ENCODE results near the gene GNPTAB. TPM values are rescaled to one million over a fixed set of nuclear protein-coding genes. Genes with fewer than 3 reads are reported as not detected.
A peak's percentile ranks its signal among the peaks of the same experiment; 100 is the strongest.
"Not testable (repeated sequence)": the region's sequence is repeated elsewhere in the genome, so short reads cannot be mapped to it uniquely, and the experiment has no call there.

Gene GNPTAB
- total RNA-seq, 1 donor from 2014 or later, result 43.7 TPM

DNA sequence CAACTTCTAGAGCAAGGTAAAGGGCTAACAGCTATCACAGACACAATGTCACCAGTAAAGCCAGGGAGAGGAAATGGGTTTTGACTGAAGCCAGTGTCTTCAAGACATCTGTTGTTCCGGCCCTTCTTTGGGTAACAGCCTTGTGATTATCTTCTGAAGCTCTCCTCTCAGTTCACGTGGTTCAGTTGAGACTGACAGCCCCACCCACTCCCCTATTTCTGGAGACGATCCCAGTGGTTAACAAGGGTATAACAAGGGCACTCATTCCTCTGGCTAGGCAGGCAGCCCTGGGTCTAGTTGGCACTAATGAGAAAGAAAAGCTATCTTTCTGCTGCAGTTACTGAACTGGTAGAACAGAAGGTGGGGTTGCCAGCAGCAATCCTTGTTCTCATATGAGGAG lies 6.9 kb downstream of the GNPTAB start:
- H3K9me3 ChIP-seq (ENCODE audit: insufficient read depth, low read depth, low read length), result no peaks in the 10 kb centered on the region
- H3K4me2 ChIP-seq (ENCODE audit: low read length), result no peak overlapping the region
- no peak overlapping the region for H3K4me3 ChIP-seq (ENCODE audit: insufficient read depth, low read depth, low read length)
- H3K27me3 Mint-ChIP-seq (ENCODE audit: low read depth, unreplicated experiment), result no peaks in the 10 kb centered on the region
- H4K20me1 ChIP-seq (ENCODE audit: insufficient read depth, low read length), result peaks cover 15% of the 10 kb centered on the region
- no peak for DNase-seq (ENCODE audit: low read depth)
- no peak for TF ChIP-seq EZH2 (IDR thresholded peaks at IDR 0.05; ENCODE audit: insufficient read depth, low read length)
- TF ChIP-seq, protein P1, sequence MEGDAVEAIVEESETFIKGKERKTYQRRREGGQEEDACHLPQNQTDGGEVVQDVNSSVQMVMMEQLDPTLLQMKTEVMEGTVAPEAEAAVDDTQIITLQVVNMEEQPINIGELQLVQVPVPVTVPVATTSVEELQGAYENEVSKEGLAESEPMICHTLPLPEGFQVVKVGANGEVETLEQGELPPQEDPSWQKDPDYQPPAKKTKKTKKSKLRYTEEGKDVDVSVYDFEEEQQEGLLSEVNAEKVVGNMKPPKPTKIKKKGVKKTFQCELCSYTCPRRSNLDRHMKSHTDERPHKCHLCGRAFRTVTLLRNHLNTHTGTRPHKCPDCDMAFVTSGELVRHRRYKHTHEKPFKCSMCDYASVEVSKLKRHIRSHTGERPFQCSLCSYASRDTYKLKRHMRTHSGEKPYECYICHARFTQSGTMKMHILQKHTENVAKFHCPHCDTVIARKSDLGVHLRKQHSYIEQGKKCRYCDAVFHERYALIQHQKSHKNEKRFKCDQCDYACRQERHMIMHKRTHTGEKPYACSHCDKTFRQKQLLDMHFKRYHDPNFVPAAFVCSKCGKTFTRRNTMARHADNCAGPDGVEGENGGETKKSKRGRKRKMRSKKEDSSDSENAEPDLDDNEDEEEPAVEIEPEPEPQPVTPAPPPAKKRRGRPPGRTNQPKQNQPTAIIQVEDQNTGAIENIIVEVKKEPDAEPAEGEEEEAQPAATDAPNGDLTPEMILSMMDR (IDR thresholded peaks at IDR 0.05; ENCODE audit: insufficient read depth, low read depth, low read length), result peak; percentile 11
- H3K4me1 ChIP-seq (ENCODE audit: insufficient read depth, low read length), result no peaks in the 10 kb centered on the region
- H3K4me3 Mint-ChIP-seq (ENCODE audit: unreplicated experiment), result no peak overlapping the region
- H3K4me1 Mint-ChIP-seq (ENCODE audit: low read depth, unreplicated experiment), result peaks cover 10% of the 10 kb centered on the region
- no peak overlapping the region for H3K27ac Mint-ChIP-seq (ENCODE audit: unreplicated experiment)
- H3K36me3 Mint-ChIP-seq (ENCODE audit: low read depth, unreplicated experiment), result no peaks in the 10 kb centered on the region
- H3K9me3 Mint-ChIP-seq (ENCODE audit: unreplicated experiment), result no peaks in the 10 kb centered on the region
- H3K36me3 ChIP-seq (ENCODE audit: insufficient read depth, low read length), result no peaks in the 10 kb centered on the region
- no peak overlapping the region for H2AFZ ChIP-seq (ENCODE audit: low read depth, low read length)
- no peaks in the 10 kb centered on the region for H3K27me3 ChIP-seq (ENCODE audit: insufficient read depth, low read length)
- H3K9ac ChIP-seq (ENCODE audit: low read length), result no peak overlapping the region
- no peak overlapping the region for H3K27ac ChIP-seq (ENCODE audit: low read depth, low read length)
- H3K79me2 ChIP-seq (ENCODE audit: insufficient read depth, low read length), result peaks cover 11% of the 10 kb centered on the region
- FAIRE-seq, result no peak

DNA sequence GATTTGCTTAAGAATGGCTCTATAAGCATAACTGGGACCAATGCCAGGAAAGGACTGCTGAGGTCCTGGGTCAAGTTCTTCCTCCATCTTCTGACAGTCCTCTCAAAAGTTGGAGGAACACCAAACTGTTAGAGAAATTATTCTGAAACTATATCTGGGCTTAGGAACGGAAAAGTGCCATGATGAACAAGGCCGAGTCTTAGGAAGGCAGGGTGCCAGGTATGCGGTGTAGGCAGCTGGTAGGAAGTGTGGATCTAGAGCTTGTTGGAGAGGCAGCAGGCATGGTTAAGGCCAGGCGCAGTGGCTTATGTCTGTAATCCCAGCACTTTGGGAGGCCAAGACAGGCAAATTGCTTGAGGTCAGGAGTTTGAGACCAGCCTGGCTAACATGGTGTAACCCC lies 7.7 kb downstream of the GNPTAB start:
- Mint-ChIP-seq H3K9me3 (ENCODE audit: unreplicated experiment) (no peaks in the 10 kb centered on the region), H3K27me3 (ENCODE audit: low read depth, unreplicated experiment) (no peaks in the 10 kb centered on the region), H3K4me3 (ENCODE audit: unreplicated experiment) (no peak overlapping the region), H3K27ac (ENCODE audit: unreplicated experiment) (no peak overlapping the region), H3K36me3 (ENCODE audit: low read depth, unreplicated experiment) (peaks cover 3% of the 10 kb centered on the region), H3K4me1 (ENCODE audit: low read depth, unreplicated experiment) (peaks cover 9% of the 10 kb centered on the region)
- no peak overlapping the region for H3K9ac ChIP-seq (ENCODE audit: low read length)
- no peaks in the 10 kb centered on the region for H3K4me1 ChIP-seq (ENCODE audit: insufficient read depth, low read length)
- DNase-seq (ENCODE audit: low read depth) (no peak), FAIRE-seq (no peak)
- H2AFZ ChIP-seq (ENCODE audit: low read depth, low read length), result no peak overlapping the region
- H3K4me2 ChIP-seq (ENCODE audit: low read length), result no peak overlapping the region
- no peaks in the 10 kb centered on the region for H3K36me3 ChIP-seq (ENCODE audit: insufficient read depth, low read length)
- H3K27ac ChIP-seq (ENCODE audit: low read depth, low read length), result no peak overlapping the region
- H4K20me1 ChIP-seq (ENCODE audit: insufficient read depth, low read length), result peaks cover 15% of the 10 kb centered on the region
- peaks cover 6% of the 10 kb centered on the region for H3K79me2 ChIP-seq (ENCODE audit: insufficient read depth, low read length)
- TF ChIP-seq EZH2 (IDR thresholded peaks at IDR 0.05; ENCODE audit: insufficient read depth, low read length), result no peak
- TF ChIP-seq, protein P1 (IDR thresholded peaks at IDR 0.05; ENCODE audit: insufficient read depth, low read depth, low read length), result no peak
- no peak overlapping the region for H3K4me3 ChIP-seq (ENCODE audit: insufficient read depth, low read depth, low read length)
- no peaks in the 10 kb centered on the region for H3K27me3 ChIP-seq (ENCODE audit: insufficient read depth, low read length)
- H3K9me3 ChIP-seq (ENCODE audit: insufficient read depth, low read depth, low read length), result no peaks in the 10 kb centered on the region

DNA sequence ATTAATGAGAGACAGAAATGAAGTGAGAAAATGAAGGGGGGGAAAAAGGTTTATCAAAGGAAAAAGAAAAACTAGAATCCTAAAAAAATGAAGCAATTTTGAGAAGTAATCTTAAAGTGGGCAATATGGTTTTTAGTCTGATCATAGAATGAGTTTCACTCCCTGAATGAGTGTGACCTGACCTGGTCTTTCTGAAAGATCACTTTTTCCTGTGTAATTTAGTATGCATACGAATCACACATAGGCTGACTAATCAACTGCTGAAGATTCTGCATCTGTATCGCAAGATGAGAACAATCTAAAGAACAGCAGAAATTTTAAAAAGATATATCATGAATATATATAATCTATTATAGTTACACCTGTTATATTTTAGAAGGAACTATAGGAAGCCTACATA lies 11.3 kb downstream of the GNPTAB start:
- DNase-seq (ENCODE audit: low read depth) (no peak), FAIRE-seq (no peak)
- H3K4me1 Mint-ChIP-seq (ENCODE audit: low read depth, unreplicated experiment), result peaks cover 5% of the 10 kb centered on the region
- no peak for TF ChIP-seq EZH2 (IDR thresholded peaks at IDR 0.05; ENCODE audit: insufficient read depth, low read length)
- TF ChIP-seq, protein P1 (IDR thresholded peaks at IDR 0.05; ENCODE audit: insufficient read depth, low read depth, low read length), result no peak
- H3K4me1 ChIP-seq (ENCODE audit: insufficient read depth, low read length), result no peaks in the 10 kb centered on the region
- no peaks in the 10 kb centered on the region for H3K79me2 ChIP-seq (ENCODE audit: insufficient read depth, low read length)
- no peaks in the 10 kb centered on the region for H3K27me3 ChIP-seq (ENCODE audit: insufficient read depth, low read length)
- no peak overlapping the region for H3K27ac ChIP-seq (ENCODE audit: low read depth, low read length)
- no peak overlapping the region for H3K4me3 ChIP-seq (ENCODE audit: insufficient read depth, low read depth, low read length)
- peaks cover 24% of the 10 kb centered on the region for H4K20me1 ChIP-seq (ENCODE audit: insufficient read depth, low read length)
- no peak overlapping the region for H3K4me3 Mint-ChIP-seq (ENCODE audit: unreplicated experiment)
- H3K36me3 ChIP-seq (ENCODE audit: insufficient read depth, low read length), result no peaks in the 10 kb centered on the region
- no peak overlapping the region for H3K9ac ChIP-seq (ENCODE audit: low read length)
- no peaks in the 10 kb centered on the region for H3K9me3 ChIP-seq (ENCODE audit: insufficient read depth, low read depth, low read length)
- H3K4me2 ChIP-seq (ENCODE audit: low read length), result no peak overlapping the region
- H3K9me3 Mint-ChIP-seq (ENCODE audit: unreplicated experiment), result no peaks in the 10 kb centered on the region
- H3K27me3 Mint-ChIP-seq (ENCODE audit: low read depth, unreplicated experiment), result no peaks in the 10 kb centered on the region
- no peak overlapping the region for H2AFZ ChIP-seq (ENCODE audit: low read depth, low read length)
- peaks cover 7% of the 10 kb centered on the region for H3K36me3 Mint-ChIP-seq (ENCODE audit: low read depth, unreplicated experiment)
- H3K27ac Mint-ChIP-seq (ENCODE audit: unreplicated experiment), result no peak overlapping the region

DNA sequence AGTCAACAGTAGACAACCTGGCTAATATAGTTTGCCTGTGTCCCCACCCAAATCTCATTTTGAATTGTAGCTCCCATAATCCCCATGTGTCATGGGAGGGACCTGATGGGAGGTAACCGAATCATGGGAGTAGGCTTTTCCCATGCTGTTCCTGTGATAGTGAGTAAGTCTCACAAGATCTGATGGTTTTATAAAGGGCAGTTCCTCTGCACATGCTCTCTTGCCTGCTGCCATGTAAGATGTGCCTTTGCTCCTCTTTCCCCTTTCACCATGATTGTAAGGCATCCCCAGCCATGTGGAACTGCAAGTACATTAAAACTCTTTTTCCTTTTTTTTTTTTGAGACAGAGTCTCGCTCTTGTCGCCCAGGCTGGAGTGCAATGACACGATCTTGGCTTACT lies 12.1 kb downstream of the GNPTAB start:
- not testable (repeated sequence) for DNase-seq (ENCODE audit: low read depth); H3K27ac ChIP-seq (ENCODE audit: low read depth, low read length); FAIRE-seq; H3K9ac ChIP-seq (ENCODE audit: low read length); H3K4me3 Mint-ChIP-seq (ENCODE audit: unreplicated experiment); H3K9me3 Mint-ChIP-seq (ENCODE audit: unreplicated experiment); H3K4me3 ChIP-seq (ENCODE audit: insufficient read depth, low read depth, low read length); H3K27me3 Mint-ChIP-seq (ENCODE audit: low read depth, unreplicated experiment); H3K4me1 ChIP-seq (ENCODE audit: insufficient read depth, low read length); H3K36me3 ChIP-seq (ENCODE audit: insufficient read depth, low read length); H3K36me3 Mint-ChIP-seq (ENCODE audit: low read depth, unreplicated experiment); H3K79me2 ChIP-seq (ENCODE audit: insufficient read depth, low read length); H2AFZ ChIP-seq (ENCODE audit: low read depth, low read length); H3K9me3 ChIP-seq (ENCODE audit: insufficient read depth, low read depth, low read length); H3K27ac Mint-ChIP-seq (ENCODE audit: unreplicated experiment); H3K27me3 ChIP-seq (ENCODE audit: insufficient read depth, low read length); H3K4me1 Mint-ChIP-seq (ENCODE audit: low read depth, unreplicated experiment); H3K4me2 ChIP-seq (ENCODE audit: low read length)
- H4K20me1 ChIP-seq (ENCODE audit: insufficient read depth, low read length), result peaks cover 24% of the 10 kb centered on the region

Data from astrocyte (in vitro differentiated cells and primary cell).